HG03108 (cell line): Measurements from ENCODE around the gene SGO1.

ENCODE experiments used
- ATAC-seq: cut with Tn5 transposase; IDR thresholded peaks from one replicate; pipeline ENCODE4 v1.9.1; 2021; ENCODE audit warnings: moderate library complexity; ENCODE audit not compliant: unreplicated experiment

The SGO1 gene

DNA sequence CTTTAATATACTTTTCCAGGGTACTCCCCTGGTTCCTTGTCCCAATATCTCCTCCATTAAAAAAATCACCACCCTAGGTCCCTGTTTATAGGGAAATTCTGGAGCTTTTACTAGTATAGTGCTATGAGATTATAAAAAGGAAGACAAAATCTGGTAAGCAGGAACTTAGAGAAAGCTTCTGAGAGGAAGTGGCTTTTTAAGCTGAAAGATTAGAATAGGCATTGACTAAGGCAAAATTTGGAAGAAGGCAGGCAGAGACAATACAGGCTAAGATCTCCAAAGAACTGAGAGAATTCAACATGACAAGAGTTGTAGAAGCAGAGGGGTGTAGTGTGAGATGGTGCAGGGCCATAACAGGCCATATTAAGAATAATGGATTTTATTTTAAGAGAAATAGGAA is 25.8 kb downstream of the SGO1 start:
- no peak for ATAC-seq

DNA sequence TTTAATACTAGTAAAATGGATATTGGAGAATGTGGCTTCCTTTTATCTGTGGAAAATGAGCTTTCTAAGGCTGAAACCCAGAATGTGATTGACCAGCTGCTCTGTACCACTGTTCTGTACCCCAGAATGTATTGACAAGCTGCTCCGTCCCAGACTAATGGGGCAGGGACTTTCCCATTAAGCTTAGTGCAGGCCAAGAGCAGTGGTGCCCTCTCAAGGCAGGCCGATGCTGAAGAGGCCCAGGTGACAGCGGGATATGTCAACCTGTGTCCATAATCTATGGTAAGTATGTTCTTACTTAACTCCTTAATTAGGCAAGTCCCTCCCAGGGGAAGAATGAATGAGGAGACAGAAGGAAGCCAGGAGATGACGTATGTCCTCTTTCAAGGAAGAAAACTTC is 31.1 kb downstream of the SGO1 start:
- peak; percentile 69 for ATAC-seq

GRCh38 chr3:20154078-20154477 is 31.9 kb downstream of the SGO1 start:
- no peak for ATAC-seq

DNA sequence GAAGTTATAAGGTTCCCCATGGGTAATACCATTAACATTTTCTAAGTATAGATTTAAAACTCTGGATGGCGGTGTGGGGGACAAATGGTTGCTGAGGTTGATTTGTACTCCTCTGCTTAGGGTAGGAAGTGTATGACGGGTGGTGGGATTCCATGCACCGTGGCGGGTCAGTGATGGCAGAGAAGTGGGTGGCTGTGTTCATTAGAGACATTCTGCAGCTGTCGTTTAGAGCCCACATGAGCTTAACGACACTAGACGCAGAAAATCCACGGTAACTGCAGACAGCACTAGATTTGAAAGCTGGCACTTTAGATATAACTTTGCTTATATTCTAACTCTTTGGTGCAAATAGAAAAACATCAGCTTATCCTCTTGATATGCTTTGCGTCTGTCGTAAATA is 37.5 kb downstream of the SGO1 start:
- ATAC-seq, result no peak

DNA sequence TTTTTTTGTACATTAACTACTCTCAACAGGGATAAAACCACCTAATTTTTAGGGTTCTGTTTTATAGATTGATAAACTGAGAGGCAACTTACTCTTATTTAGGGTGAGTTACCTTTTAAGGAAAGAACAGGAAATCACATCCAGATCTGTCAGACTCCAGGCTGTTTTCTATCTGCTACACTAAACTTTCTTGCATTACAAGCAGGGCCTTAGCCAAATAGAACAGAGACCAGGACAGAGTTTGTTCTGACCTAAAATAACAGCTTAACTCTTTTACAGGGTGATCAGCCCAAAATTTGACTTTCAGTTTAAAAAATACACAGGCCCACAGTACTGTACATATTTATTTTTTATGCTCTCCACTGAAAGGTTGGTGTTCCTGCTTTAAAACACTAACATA is 38.6 kb downstream of the SGO1 start:
- no peak for ATAC-seq

DNA sequence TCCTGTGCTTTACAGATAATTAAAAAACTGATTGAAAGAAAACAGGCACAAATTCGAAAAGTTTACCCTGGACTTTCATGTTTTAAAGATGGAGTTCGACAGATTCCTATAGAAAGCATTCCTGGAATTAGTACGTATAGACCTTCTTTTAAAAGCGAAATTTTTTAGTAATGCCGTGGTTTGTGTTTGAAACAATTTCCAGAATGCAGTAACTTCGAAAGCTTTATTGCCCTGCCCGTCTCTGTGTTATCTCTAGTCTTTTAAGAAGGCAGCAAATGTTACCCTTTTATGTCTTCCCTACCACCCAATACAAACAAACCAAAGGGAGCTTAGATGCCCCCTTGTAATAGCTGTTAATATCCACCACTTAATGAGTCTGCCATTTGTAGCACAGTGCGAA is 39.7 kb downstream of the SGO1 start:
- no peak for ATAC-seq

DNA sequence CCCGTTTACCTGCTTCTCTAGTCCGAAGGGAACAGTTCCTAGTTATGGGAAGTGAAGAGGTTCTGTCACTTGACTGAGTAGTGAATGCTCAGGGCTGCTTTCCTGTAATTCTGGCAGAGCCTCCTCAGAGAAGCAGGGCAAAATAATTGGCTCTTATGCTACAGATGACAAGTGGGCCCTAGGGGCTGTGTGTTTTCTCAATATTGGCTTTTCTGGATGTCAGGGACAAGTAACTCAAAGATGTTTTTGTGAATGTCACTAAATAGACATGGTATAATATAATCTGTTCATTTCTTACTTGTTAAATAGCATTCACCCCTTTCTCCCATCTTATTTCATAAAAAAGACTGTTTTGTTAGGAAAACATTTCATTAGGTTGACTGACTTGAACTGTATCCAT is 40.1 kb downstream of the SGO1 start:
- no peak for ATAC-seq

GRCh38 chr3:20143519-20143918 is 42.5 kb downstream of the SGO1 start:
- ATAC-seq, result no peak

DNA sequence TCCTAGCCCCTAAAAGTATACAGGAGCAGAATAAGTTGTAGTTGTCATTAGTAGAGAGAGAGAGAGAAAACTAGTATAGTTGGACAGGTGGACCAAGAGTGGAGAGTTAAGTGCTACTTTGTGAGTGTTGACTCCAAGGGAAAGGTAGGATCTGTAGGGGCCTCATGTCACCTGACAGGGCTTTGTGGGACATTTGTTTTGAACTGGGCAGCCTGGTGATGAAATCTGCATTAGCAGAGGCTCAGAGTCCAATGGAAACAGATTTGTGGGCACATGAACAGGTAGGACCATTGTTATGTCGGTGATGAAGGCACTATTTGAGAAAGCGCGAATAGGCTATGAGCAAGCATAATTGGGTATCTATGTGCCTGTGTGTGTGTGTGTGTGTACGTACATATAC is 43.5 kb downstream of the SGO1 start:
- ATAC-seq, result no peak

DNA sequence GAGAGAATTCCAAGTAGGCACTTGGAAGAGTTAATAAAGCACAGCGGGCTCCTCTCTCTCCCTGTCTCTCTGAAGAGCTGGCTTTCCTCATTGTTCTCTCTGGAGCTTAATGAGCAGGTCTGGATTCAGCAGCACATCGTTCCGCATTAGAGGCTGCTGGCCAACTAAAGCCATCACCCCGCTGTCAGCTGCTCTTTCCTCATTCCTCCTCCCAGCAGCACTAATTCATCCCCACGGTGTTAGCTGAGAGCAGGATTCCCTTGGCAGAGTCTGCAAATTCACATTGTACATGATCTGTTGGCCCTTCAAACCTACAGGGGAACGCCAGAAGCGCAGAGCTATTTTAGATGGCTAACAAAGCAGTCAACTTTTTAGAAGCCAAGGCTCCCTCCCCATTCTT is 44.2 kb downstream of the SGO1 start:
- ATAC-seq, result no peak

GRCh38 chr3:20141316-20141715 is 44.7 kb downstream of the SGO1 start:
- no peak for ATAC-seq

- no peak for ATAC-seq
These were observed 45.1 kb downstream of the SGO1 start for GRCh38 chr3:20140881-20141280.

DNA sequence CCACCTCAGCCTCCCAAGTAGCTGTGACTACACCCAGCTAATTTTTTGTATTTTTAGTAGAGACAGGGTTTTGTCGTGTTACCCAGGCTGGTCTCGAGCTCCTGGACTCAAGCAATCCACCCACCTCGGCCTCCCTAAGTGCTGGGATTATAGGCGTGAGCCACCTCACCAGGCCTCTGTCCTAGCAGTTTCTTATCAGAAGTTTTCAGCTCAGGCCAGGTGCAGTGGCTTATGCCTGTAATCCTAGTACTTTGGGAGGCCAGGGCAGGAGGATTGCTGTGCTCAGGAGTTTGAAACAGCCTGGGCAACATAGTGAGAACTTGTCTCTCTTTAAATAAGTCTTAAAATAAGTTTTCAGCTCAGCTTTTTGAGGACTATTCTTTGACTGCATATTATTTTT is 48.4 kb downstream of the SGO1 start:
- ATAC-seq, result no peak

- ATAC-seq, result no peak
These were observed 49.8 kb downstream of the SGO1 start for GRCh38 chr3:20136231-20136630.

DNA sequence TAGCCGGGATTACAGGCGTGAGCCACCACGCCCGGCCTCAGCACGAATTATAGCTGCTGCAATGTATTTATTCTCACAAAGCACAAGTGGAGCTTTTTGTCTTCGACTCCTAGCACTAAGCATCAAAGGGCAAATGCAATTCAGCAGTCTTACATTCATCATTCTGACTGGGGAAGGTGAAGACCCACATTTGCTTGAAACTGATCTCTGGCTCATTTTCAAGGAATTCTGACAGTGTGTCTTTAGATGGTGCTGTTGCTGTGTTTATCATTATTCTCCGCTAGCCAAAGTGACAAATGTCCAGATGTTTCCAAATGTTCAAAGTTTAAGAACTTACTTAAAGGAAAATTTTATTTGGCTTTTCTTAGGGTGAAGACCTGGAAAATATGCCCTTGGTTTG is 55.9 kb downstream of the SGO1 start:
- no peak for ATAC-seq

DNA sequence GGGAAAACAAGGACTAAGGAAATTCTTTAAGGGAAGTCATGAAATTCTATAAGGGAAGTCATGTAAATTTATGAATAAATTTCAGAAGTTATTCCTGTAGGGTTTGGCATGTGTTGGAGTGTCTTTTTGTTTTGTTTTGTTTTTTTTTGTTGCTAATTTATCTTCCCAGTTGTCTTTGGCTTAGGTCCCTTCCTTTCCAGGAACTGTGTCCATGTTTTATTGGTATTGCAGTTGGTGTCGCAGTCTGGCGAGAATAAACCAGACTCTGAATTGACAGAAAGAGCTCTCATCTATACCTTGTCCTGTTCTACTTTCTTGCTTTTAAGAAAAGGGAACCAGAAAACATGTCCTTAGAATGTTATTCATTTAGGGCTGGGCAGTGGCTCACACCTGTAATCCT is 57.6 kb downstream of the SGO1 start:
- ATAC-seq, result no peak

GRCh38 chr3:20125897-20126296 is 60.1 kb downstream of the SGO1 start:
- peak; percentile 100 for ATAC-seq

DNA sequence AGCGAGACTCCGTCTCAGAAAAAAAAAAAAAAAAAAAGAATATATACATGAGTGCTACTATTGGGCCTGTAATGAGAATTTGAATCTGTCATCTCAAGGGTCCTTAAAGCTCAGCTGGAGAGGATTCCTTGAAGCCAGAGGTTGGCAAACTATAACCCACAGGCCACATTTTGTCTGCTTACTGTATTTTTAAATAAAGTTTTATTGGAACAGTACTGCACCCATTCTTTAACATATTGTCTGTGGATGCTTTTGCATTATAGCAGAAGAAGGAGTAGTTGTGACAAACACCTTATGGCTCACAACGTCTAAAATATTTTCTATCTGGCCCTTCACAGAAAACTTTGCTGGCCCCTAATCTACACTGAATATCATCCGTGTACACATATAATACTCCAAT is 60.7 kb downstream of the SGO1 start:
- ATAC-seq, result no peak

- no peak for ATAC-seq
These were observed 62.8 kb downstream of the SGO1 start for GRCh38 chr3:20123131-20123652.

- ATAC-seq, result no peak
These were observed 64.9 kb downstream of the SGO1 start for GRCh38 chr3:20121088-20121487.
